Stimulated activated CD8-positive, alpha-beta memory T cell treated with anti-CD3 and anti-CD28 coated beads, Interleukin-2, amount 100 ng/mL, for 1 hour (primary cell): ENCODE data around the gene ZFP36L2.

Experiments used
- DNase-seq, 2 donors: peaks; one replicate each; pipeline ENCODE4 v3.0.0-alpha.2; 2020; ENCODE audit warnings: low read depth in 2 of 2

ZFP36L2 gene

GRCh38 chr2:43224131-43224570 lies 2.3 kb downstream of the ZFP36L2 start:
- peak; percentile 43 to 59 for DNase-seq

- DNase-seq = no peak
Observed at GRCh38 chr2:43223521-43224001, 2.8 kb downstream of the ZFP36L2 start.

DNA sequence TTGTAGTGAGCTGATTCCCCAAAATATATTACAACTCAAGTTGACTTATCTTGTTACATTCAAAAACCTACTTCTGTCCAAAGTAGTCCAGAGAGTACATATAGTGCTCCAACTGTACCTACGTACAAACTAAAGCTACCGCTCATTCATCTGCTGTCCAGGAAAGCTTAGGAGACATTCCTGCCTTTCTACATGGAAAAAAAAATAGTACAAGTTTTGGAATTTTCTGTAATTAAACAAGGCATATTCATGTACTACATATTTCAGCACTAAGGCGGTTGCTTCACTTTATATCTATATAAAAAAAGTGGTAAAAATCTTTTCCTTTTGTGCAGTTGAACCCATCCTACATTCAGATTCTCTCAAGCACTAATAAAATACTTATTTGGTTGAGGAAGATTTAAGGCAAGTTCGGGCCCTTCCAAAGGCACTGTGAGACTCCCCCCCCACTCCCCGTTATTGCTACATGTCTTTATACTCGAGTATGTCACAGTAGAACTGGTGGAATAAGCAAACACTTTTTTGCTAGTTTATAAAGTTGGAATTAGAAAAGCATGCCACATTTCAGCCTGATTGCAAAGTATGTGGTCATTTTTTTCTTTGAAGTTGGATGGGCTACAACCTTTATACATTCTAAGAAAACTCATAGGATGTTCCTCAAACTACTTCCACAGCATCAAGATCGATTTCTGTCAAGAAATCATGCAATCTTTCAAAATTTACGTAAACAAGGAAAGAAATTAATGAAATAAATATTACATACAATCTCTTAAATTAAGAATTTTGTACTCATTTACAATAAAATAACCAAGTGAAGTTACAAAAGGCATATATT lies 3.7 kb downstream of the ZFP36L2 start:
- no peak for DNase-seq

DNA sequence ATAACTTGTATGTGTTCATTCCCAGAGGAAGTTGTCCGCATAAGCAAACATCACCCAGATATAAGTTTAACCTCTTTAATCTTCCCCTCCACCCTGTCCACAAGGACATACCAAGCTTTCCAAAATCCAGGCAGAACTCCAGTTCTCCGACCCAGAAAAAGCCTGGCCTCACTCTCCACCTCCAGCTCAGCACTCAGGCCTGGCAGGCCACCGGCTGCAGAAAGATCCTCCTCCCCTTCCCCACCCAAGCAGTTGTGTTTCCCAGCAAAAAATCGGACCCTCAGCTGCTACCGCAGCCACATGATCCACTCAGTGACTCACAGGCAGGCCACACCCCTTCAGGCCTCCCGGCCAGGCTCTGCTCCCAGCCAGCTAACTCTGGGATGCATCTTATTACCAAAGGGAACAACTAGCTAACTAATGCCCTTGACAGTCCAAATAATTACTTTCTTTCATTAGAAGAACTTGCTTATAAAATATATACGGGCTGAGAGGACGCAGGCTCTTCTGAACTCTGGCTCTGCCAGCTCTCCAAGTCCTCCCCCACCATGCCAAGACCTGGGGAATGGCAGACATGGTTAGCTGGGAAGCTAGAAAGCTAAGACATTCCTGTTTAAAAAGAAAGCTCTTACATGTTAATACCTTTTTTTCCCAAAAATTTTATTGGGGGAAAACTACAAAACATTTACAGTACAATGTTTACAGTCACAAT lies 4.5 kb downstream of the ZFP36L2 start:
- DNase-seq = peak in 1 of 2 donors; percentile 19

- DNase-seq = no peak
Observed at GRCh38 chr2:43221124-43221762, 5.2 kb downstream of the ZFP36L2 start.

GRCh38 chr2:43220760-43221123 lies 5.7 kb downstream of the ZFP36L2 start:
- no peak for DNase-seq

GRCh38 chr2:43220229-43220751 lies 6.1 kb downstream of the ZFP36L2 start:
- DNase-seq = no peak

DNA sequence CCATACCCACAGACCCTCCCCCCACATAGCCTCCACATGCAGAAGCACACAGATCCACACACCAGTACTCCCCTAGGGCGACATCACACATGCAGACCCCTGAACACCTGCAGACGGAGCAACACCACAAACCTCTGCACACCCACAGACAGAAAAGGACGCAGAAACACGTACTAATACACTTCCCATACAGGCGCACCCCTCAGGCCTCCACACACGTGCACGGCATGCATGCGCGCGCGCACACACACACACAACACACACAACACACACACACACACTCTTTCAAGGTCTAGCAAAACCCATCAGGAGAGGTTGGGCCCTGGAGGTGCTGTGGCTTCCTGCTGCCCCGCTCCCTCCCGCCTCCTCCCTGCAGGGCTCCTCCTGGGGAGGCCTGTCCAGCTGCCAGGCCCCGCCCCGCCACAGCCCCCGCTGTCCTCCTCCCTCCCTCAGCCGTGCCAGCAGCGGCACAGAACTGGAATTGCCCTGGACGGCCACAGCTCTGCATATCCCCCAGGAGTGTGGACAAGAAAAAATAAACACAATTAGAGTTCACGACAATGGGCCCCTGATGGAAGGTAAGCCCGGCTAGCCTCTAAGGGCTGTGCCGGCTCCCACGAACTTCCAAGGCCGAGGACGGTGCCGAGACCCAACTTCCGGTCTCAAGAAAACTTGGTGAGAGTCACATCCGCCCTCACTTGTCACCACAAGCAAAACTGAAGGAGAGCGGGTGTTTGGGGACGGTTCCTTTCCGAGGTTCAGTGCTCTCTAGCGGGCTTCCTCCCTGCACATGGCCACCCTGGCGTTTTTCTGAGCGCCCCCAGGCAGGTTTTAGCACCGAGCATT lies 6.8 kb downstream of the ZFP36L2 start:
- peak; percentile 55 to 56 for DNase-seq

- peak; percentile 61 to 67 for DNase-seq
Observed at GRCh38 chr2:43218702-43219382, 7.6 kb downstream of the ZFP36L2 start.

DNA sequence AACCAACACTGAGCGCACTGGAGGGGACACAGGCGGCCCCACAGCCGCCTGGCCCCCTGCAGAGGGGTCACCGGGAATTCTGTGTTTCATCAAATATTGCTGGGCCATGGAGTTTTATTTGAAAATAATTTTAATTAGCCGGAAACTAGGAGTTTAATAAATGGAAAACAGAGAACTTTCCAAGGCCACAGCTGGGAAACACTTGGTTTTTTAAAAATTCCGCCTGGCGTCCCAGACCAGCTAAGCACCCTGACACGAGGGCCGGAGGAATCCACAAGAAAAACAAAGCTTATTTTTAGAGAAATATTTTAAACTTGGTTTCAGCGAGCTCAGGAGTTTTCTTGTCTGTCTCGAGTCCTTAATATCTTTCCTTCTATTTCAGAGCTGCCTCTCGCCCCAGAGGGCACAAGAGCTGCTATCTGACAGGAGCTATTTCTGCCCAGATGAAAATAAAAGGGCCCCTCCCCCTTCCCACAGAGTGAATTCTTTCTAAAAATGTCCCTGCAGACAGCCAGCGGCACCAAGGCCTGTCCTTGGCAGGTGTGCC lies 8.2 kb downstream of the ZFP36L2 start:
- DNase-seq = no peak

- DNase-seq = no peak
Observed at GRCh38 chr2:43217228-43218154, 8.9 kb downstream of the ZFP36L2 start.

- DNase-seq = no peak
Observed at GRCh38 chr2:43216629-43217028, 9.8 kb downstream of the ZFP36L2 start.

DNA sequence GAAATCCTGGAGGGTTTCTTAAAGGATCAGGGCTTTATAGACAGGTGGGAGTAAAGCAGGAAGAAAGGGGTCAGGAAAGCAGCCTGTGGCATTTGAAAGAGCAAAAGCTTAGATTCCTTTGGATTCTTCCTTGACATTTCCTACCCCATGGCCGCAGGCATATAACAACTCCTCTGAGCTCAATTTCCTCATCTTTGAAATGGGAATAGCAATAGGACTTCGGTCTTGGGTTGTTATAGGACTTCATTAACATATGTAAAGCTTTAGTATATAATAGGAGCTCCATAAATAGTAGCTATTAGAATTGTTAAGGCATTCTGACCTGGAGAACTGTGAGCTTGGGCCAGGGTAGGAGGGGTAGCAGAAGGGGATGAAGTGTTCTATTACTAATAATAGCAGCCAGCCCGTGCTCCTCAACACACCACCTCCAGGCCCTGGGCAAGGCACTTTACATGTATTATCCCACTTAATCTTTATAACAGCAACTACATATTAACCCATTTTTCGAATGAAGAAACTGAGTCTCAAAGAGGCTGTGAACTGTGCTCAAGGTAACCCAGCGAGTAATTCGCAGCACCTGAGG lies 10.6 kb downstream of the ZFP36L2 start:
- DNase-seq = no peak

DNA sequence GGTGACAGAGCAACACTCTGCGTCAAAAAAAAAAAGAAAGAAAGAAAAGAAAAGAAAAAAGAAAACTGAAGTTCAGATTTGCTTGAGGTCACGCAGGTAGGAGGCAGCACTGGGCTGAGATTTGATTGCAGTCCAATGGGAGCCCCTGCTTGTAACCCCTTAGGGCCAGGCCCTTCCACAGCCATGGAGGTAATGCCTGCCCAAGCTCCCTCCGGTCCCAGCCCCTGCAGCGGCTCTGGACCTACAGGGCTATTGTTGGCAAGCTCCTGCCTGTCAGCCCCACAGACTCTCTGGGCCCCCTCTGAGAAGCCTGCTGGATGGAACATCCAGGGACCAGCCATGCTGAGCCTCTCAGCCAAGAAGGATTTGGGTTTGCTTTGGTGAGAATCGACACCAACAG lies 12.2 kb downstream of the ZFP36L2 start:
- DNase-seq = no peak

GRCh38 chr2:43212931-43213330 lies 13.5 kb downstream of the ZFP36L2 start:
- DNase-seq = no peak

DNA sequence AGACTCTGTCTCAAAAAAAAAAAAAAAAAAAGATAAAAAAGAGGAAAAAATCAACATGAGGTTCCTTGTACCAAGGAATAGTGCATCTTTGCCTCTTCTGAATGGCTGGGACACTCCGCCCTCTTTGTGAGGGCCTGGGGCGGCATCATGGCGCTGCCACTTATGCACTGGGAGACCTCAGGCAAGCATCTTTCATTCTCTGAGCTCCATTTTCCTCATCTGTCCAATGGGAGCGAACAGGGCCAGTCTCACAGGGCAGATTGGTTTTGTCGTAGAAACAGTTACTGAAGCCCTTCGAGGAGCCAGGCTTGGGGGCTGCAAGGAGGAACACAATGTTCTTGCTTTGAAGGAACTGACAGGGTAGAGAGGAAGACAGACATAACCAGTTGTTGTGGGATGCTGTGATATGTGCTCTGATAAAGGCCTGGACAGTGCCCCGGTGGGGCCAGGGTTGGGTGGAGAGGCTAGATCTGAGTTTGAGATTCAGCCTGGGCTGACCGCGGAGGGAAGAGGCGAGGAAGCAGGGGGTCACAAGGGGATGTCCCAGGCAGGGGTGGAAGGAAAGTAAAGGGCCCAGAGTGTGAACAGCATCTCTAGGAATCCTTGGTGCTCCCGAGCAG lies 14.1 kb downstream of the ZFP36L2 start:
- DNase-seq = no peak

- DNase-seq = no peak
Observed at GRCh38 chr2:43210467-43211303, 15.7 kb downstream of the ZFP36L2 start.

GRCh38 chr2:43210125-43210466 lies 16.3 kb downstream of the ZFP36L2 start:
- DNase-seq = no peak
